HL-60 (cell line): Measurements from ENCODE around the gene SIPA1L3.

ENCODE experiments used
- DNase-seq, 2 experiments: peaks; one replicate each; pipeline ENCODE4 v3.0.0-alpha.2; 2010 to 2020; ENCODE audit warnings: low read depth in 1 of 2, low spot score in 1 of 2
- H3K27ac ChIP-seq: fragments of 250-450 bp; sonication (Bioruptor Pico); replicated peaks from 2 replicates; pipeline ENCODE4 v1.5.1; 2020; ENCODE audit warnings: mild to moderate bottlenecking, moderate library complexity
- H3K27me3 ChIP-seq: fragments of 250-450 bp; sonication (Bioruptor Pico); 2 replicates; pipeline ENCODE4 v1.5.1; 2021; ENCODE audit warnings: mild to moderate bottlenecking, moderate library complexity; ENCODE audit not compliant: insufficient read depth, poor library complexity, severe bottlenecking
- H3K4me3 ChIP-seq: replicated peaks from 2 replicates; pipeline ENCODE4 v1.5.1; 2011; ENCODE audit warnings: mild to moderate bottlenecking, control low read depth, low read length; ENCODE audit not compliant: insufficient read depth
- CTCF ChIP-seq: IDR thresholded peaks from one replicate; pipeline ENCODE4 v1.5.1; 2011; ENCODE audit warnings: low read length, control low read depth, inconsistent platforms; ENCODE audit not compliant: insufficient read depth
- GABPA ChIP-seq: IDR thresholded peaks from 2 replicates; pipeline ENCODE4 v1.6.1; 2012; ENCODE audit warnings: low read depth
- POLR2AphosphoS5 ChIP-seq: IDR thresholded peaks from 2 replicates; pipeline ENCODE4 v1.6.1; 2012; ENCODE audit warnings: low read depth
- REST ChIP-seq: IDR thresholded peaks from 2 replicates; pipeline ENCODE4 v1.6.1; 2012; ENCODE audit warnings: low read depth; ENCODE audit not compliant: insufficient replicate concordance
- SPI1 ChIP-seq: IDR thresholded peaks from 2 replicates; pipeline ENCODE4 v1.6.1; 2012; ENCODE audit warnings: low read depth, mild to moderate bottlenecking, borderline replicate concordance

SIPA1L3 gene

GRCh38 chr19:38245826-38246498, 339.0 kb downstream of the SIPA1L3 start:
- no peaks in the 10 kb centered on the region for H3K27me3 ChIP-seq
- DNase-seq = no peak
- H3K27ac ChIP-seq = no peak overlapping the region
- no peak for TF ChIP-seq GABPA
- no peak for TF ChIP-seq POLR2AphosphoS5
- no peak for TF ChIP-seq REST
- TF ChIP-seq CTCF = no peak
- TF ChIP-seq SPI1 = no peak; the same call in 1 of the 2 replicates
- H3K4me3 ChIP-seq = no peak overlapping the region

DNA sequence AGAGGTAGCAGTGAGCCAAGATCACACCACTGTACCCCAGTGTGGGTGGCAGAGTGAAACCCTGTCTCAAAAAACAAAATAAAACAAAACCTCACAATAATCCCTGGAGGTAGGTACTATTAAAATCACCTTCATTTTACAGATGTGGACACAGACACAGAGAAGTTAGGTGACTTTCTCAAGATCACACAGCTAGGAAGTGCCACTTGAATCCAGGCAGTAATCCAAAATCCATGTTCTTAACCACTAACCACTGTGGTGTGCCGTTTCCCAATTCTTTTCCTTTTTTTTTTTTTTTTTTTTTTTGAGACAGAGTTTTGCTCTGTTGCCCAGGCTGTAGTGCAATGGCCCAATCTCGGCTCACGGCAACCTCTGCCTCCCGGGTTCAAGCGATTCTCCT, 340.1 kb downstream of the SIPA1L3 start:
- H3K27ac ChIP-seq = no peak overlapping the region
- no peaks in the 10 kb centered on the region for H3K27me3 ChIP-seq
- H3K4me3 ChIP-seq = no peak overlapping the region
- TF ChIP-seq REST (no peak), POLR2AphosphoS5 (no peak), CTCF (no peak), SPI1 (no peak), GABPA (no peak)
- DNase-seq = no peak

GRCh38 chr19:38247734-38248268, 340.8 kb downstream of the SIPA1L3 start:
- TF ChIP-seq CTCF (no peak), GABPA (no peak), REST (no peak), POLR2AphosphoS5 (no peak), SPI1 (no peak)
- no peaks in the 10 kb centered on the region for H3K27me3 ChIP-seq
- DNase-seq = no peak
- no peak overlapping the region for H3K27ac ChIP-seq
- no peak overlapping the region for H3K4me3 ChIP-seq
